Fibroblast of skin of left biceps (primary cell): ENCODE measurements around the gene ACCS.

ENCODE experiments used
- DNase-seq, 2 experiments: peaks; one replicate each; pipeline ENCODE4 v3.0.0-alpha.2; 2013; ENCODE audit warnings: low read depth in 2 of 2

ACCS gene

GRCh38 chr11:44037658-44037998, 28.4 kb upstream of the ACCS start:
- DNase-seq, result no peak

- DNase-seq, result no peak
Observed at GRCh38 chr11:44043157-44043556, 22.9 kb upstream of the ACCS start.

- DNase-seq, result no peak
Observed at GRCh38 chr11:44046182-44046581, 19.9 kb upstream of the ACCS start.

GRCh38 chr11:44047298-44047697, 18.8 kb upstream of the ACCS start:
- DNase-seq, result no peak

- no peak for DNase-seq
Observed at GRCh38 chr11:44047931-44048431, 18.1 kb upstream of the ACCS start, which contains the start of gene ACCSL. TSS of gene ACCSL (plus strand) at chr11:44047981. CDS start at chr11:44048037, 56 bp downstream.

GRCh38 chr11:44049832-44050231, 16.2 kb upstream of the ACCS start:
- DNase-seq, result no peak

- no peak for DNase-seq
Observed at GRCh38 chr11:44051171-44051570, 14.9 kb upstream of the ACCS start.

GRCh38 chr11:44057340-44057739, 8.7 kb upstream of the ACCS start:
- DNase-seq, result no peak

- no peak for DNase-seq
Observed at GRCh38 chr11:44058275-44058674, 7.8 kb upstream of the ACCS start.

- DNase-seq, result no peak
Observed at GRCh38 chr11:44065161-44065661, 859 bp upstream of the ACCS start.

- DNase-seq, result peak in 1 of 2 experiments; percentile 20
Observed at GRCh38 chr11:44066732-44067141, 667 bp downstream of the ACCS start.

- no peak for DNase-seq
Observed at GRCh38 chr11:44067266-44067665, 1.2 kb downstream of the ACCS start.

GRCh38 chr11:44068180-44068579, 2.1 kb downstream of the ACCS start:
- no peak for DNase-seq

GRCh38 chr11:44071157-44071556, 5.1 kb downstream of the ACCS start:
- DNase-seq, result no peak

- no peak for DNase-seq
Observed at GRCh38 chr11:44072757-44073658, 6.9 kb downstream of the ACCS start.

GRCh38 chr11:44078794-44079193, 12.7 kb downstream of the ACCS start:
- DNase-seq, result no peak

- no peak for DNase-seq
Observed at GRCh38 chr11:44079376-44079775, 13.3 kb downstream of the ACCS start.

- DNase-seq, result no peak
Observed at GRCh38 chr11:44080951-44081350, 14.9 kb downstream of the ACCS start.

GRCh38 chr11:44082645-44083044, 16.6 kb downstream of the ACCS start:
- DNase-seq, result no peak

- no peak for DNase-seq
Observed at GRCh38 chr11:44083433-44083832, 17.4 kb downstream of the ACCS start.

- DNase-seq, result no peak
Observed at GRCh38 chr11:44083906-44084305, 17.8 kb downstream of the ACCS start.

- DNase-seq, result no peak
Observed at GRCh38 chr11:44085330-44085729, 19.3 kb downstream of the ACCS start.

- DNase-seq, result no peak
Observed at GRCh38 chr11:44088377-44088776, 22.3 kb downstream of the ACCS start.
